Neural cell (in vitro differentiated cells): ENCODE results near the gene SGSM1. TPM values are rescaled to one million over a fixed set of nuclear protein-coding genes. Genes with fewer than 3 reads are reported as not detected.

ENCODE experiments used
- H2AFZ ChIP-seq: fragments of 200-600, 300-800 bp; sonication (generic), shearing (Covaris generic); 2 replicates; pipeline ENCODE4 v1.6.0; 2014; ENCODE audit warnings: low read depth, mild to moderate bottlenecking, antibody characterized with exemption, low read length, moderate library complexity
- H3F3A ChIP-seq: fragments of 200-600 bp; shearing (Covaris generic); 2 replicates; pipeline ENCODE4 v1.6.1; 2016; ENCODE audit warnings: mild to moderate bottlenecking, moderate library complexity, mixed read lengths, antibody characterized with exemption, low read length; ENCODE audit not compliant: insufficient read depth, poor library complexity, severe bottlenecking
- H3K27ac ChIP-seq: fragments of 200-600, 300-800 bp; sonication (generic), shearing (Covaris generic); 2 replicates; pipeline ENCODE4 v1.5.1; 2014; ENCODE audit warnings: mild to moderate bottlenecking, low read length, moderate library complexity
- H3K27me3 ChIP-seq: fragments of 300-800, 200-600 bp; sonication (generic), shearing (Covaris generic); 2 replicates; pipeline ENCODE4 v1.6.0; 2014; ENCODE audit warnings: mild to moderate bottlenecking, low read depth, low read length, moderate library complexity; ENCODE audit not compliant: insufficient read depth
- H3K36me3 ChIP-seq: fragments of 300-800, 200-600 bp; sonication (generic), shearing (Covaris generic); 2 replicates; pipeline ENCODE4 v1.5.1; 2014; ENCODE audit warnings: mild to moderate bottlenecking, antibody characterized with exemption, low read length, moderate library complexity; ENCODE audit not compliant: insufficient read depth
- H3K4me2 ChIP-seq: fragments of 300-800, 200-600 bp; sonication (generic), shearing (Covaris generic); 2 replicates; pipeline ENCODE4 v1.6.0; 2014; ENCODE audit warnings: mild to moderate bottlenecking, low read length
- H3K4me3 ChIP-seq: fragments of 300-800, 200-600 bp; sonication (generic), shearing (Covaris generic); 2 replicates; pipeline ENCODE4 v1.5.1; 2014; ENCODE audit warnings: mild to moderate bottlenecking, low read length, moderate library complexity
- H3K79me2 ChIP-seq: fragments of 200-600 bp; shearing (Covaris generic); replicated peaks from 2 replicates; pipeline ENCODE4 v1.6.0; 2014; ENCODE audit warnings: mild to moderate bottlenecking, low read length, moderate library complexity; ENCODE audit not compliant: insufficient read depth
- H3K9ac ChIP-seq: fragments of 300-800, 200-600 bp; sonication (generic), shearing (Covaris generic); 2 replicates; pipeline ENCODE4 v1.6.1; 2016; ENCODE audit warnings: mild to moderate bottlenecking, low read length, mixed read lengths
- H3K9me2 ChIP-seq: fragments of 200-600 bp; shearing (Covaris generic); 2 replicates; pipeline ENCODE4 v1.6.1; 2016; ENCODE audit warnings: mild to moderate bottlenecking, low read length, mixed read lengths; ENCODE audit not compliant: insufficient read depth
- H3K9me3 ChIP-seq: fragments of 200-600, 300-800 bp; sonication (generic), shearing (Covaris generic); 2 replicates; pipeline ENCODE4 v1.6.1; 2016; ENCODE audit warnings: mild to moderate bottlenecking, mixed run types, low read length, moderate library complexity, mixed read lengths
- H4K20me1 ChIP-seq: fragments of 200-600 bp; shearing (Covaris generic); 2 replicates; pipeline ENCODE4 v1.6.1; 2016; ENCODE audit warnings: mild to moderate bottlenecking, mixed run types; ENCODE audit not compliant: insufficient read depth
- EP300 ChIP-seq: fragments of 450-650 bp; conservative IDR thresholded peaks from 2 replicates; pipeline ENCODE4 v1.6.1; 2014; ENCODE audit warnings: antibody characterized with exemption, mild to moderate bottlenecking, moderate library complexity; ENCODE audit not compliant: poor library complexity, severe bottlenecking
- EZH2 ChIP-seq: fragments of 200-600, 300-800 bp; shearing (Covaris generic), sonication (generic); IDR thresholded peaks from 2 replicates; pipeline ENCODE4 v1.6.1; 2014; ENCODE audit warnings: antibody characterized with exemption, low read length, borderline replicate concordance, mild to moderate bottlenecking; ENCODE audit not compliant: insufficient read depth, poor library complexity, severe bottlenecking
- MXI1 ChIP-seq: fragments of 450-650 bp; conservative IDR thresholded peaks from 2 replicates; pipeline ENCODE4 v1.6.1; 2014; ENCODE audit warnings: antibody characterized with exemption, mild to moderate bottlenecking; ENCODE audit not compliant: poor library complexity, severe bottlenecking
- POLR2AphosphoS5 ChIP-seq: IDR thresholded peaks from 2 replicates; pipeline ENCODE4 v1.6.1; 2012
- RAD21 ChIP-seq: fragments of 450-650 bp; conservative IDR thresholded peaks from 2 replicates; pipeline ENCODE4 v1.6.1; 2014; ENCODE audit warnings: antibody characterized with exemption, mild to moderate bottlenecking, moderate library complexity
- SMC3 ChIP-seq: fragments of 450-650 bp; conservative IDR thresholded peaks from 2 replicates; pipeline ENCODE4 v1.6.1; 2014; ENCODE audit warnings: antibody characterized with exemption, mild to moderate bottlenecking, moderate library complexity; ENCODE audit not compliant: poor library complexity
- TAF1 ChIP-seq: IDR thresholded peaks from 2 replicates; pipeline ENCODE4 v1.6.1; 2012; ENCODE audit warnings: low read depth
- polyA plus RNA-seq: library from polyadenylated mRNA; depleted of rRNA; stranded (reverse); fragments of >200 nt; gene quantifications from 2 replicates; pipeline ENCODE4 v1.2.3, GENCODE V29; 2014
- TF ChIP-seq, protein P1 (sequence below): fragments of 450-650 bp; IDR thresholded peaks from 2 replicates; pipeline ENCODE4 v1.5.1; 2014; ENCODE audit warnings: antibody characterized with exemption, mild to moderate bottlenecking, moderate library complexity; ENCODE audit not compliant: poor library complexity, severe bottlenecking
- TF ChIP-seq, protein P2 (sequence below): IDR thresholded peaks from 2 replicates; pipeline ENCODE4 v1.6.1; 2012; ENCODE audit warnings: borderline replicate concordance

Gene SGSM1
- polyA plus RNA-seq, 1 donor from 2014 or later, result 7.5 TPM

DNA sequence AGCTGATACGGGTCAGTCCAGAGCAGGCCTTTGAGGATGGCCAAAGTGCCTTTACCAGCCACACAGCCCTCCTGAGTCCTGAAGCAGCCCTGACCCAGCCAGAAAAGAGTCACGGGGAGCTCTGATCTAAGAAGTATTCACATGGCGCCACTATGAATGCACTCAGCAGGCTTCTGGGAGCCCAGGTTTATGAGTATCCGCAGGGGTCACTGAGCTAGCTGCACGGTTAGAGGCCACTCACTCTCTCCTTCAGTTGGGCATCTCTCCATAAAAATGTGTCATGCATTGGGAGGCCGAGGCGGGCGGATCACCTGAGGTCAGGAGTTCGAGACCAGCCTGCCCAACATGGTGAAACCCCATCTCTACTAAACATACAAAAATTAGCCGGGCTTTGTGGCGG, 156.8 kb downstream of the SGSM1 start:
- H3K79me2 ChIP-seq, result no peaks in the 10 kb centered on the region
- H3K4me3 ChIP-seq, result no peak overlapping the region
- H3K27me3 ChIP-seq, result no peaks in the 10 kb centered on the region
- H3K36me3 ChIP-seq, result no peaks in the 10 kb centered on the region
- no peak overlapping the region for H3K4me2 ChIP-seq
- TF ChIP-seq EZH2, result no peak
- TF ChIP-seq RAD21, result no peak
- TF ChIP-seq, protein P1, sequence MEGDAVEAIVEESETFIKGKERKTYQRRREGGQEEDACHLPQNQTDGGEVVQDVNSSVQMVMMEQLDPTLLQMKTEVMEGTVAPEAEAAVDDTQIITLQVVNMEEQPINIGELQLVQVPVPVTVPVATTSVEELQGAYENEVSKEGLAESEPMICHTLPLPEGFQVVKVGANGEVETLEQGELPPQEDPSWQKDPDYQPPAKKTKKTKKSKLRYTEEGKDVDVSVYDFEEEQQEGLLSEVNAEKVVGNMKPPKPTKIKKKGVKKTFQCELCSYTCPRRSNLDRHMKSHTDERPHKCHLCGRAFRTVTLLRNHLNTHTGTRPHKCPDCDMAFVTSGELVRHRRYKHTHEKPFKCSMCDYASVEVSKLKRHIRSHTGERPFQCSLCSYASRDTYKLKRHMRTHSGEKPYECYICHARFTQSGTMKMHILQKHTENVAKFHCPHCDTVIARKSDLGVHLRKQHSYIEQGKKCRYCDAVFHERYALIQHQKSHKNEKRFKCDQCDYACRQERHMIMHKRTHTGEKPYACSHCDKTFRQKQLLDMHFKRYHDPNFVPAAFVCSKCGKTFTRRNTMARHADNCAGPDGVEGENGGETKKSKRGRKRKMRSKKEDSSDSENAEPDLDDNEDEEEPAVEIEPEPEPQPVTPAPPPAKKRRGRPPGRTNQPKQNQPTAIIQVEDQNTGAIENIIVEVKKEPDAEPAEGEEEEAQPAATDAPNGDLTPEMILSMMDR, result no peak
- TF ChIP-seq, protein P2, sequence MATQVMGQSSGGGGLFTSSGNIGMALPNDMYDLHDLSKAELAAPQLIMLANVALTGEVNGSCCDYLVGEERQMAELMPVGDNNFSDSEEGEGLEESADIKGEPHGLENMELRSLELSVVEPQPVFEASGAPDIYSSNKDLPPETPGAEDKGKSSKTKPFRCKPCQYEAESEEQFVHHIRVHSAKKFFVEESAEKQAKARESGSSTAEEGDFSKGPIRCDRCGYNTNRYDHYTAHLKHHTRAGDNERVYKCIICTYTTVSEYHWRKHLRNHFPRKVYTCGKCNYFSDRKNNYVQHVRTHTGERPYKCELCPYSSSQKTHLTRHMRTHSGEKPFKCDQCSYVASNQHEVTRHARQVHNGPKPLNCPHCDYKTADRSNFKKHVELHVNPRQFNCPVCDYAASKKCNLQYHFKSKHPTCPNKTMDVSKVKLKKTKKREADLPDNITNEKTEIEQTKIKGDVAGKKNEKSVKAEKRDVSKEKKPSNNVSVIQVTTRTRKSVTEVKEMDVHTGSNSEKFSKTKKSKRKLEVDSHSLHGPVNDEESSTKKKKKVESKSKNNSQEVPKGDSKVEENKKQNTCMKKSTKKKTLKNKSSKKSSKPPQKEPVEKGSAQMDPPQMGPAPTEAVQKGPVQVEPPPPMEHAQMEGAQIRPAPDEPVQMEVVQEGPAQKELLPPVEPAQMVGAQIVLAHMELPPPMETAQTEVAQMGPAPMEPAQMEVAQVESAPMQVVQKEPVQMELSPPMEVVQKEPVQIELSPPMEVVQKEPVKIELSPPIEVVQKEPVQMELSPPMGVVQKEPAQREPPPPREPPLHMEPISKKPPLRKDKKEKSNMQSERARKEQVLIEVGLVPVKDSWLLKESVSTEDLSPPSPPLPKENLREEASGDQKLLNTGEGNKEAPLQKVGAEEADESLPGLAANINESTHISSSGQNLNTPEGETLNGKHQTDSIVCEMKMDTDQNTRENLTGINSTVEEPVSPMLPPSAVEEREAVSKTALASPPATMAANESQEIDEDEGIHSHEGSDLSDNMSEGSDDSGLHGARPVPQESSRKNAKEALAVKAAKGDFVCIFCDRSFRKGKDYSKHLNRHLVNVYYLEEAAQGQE, result no peak
- TF ChIP-seq POLR2AphosphoS5, result no peak
- TF ChIP-seq EP300, result no peak
- TF ChIP-seq MXI1, result no peak
- no peak for TF ChIP-seq TAF1
- no peak for TF ChIP-seq SMC3
- H3K27ac ChIP-seq, result no peak overlapping the region
- H3F3A ChIP-seq, result no peaks in the 10 kb centered on the region
- H4K20me1 ChIP-seq, result no peaks in the 10 kb centered on the region
- no peak overlapping the region for H3K9ac ChIP-seq
- no peak overlapping the region for H2AFZ ChIP-seq
- H3K9me3 ChIP-seq, result no peaks in the 10 kb centered on the region
- no peaks in the 10 kb centered on the region for H3K9me2 ChIP-seq

DNA sequence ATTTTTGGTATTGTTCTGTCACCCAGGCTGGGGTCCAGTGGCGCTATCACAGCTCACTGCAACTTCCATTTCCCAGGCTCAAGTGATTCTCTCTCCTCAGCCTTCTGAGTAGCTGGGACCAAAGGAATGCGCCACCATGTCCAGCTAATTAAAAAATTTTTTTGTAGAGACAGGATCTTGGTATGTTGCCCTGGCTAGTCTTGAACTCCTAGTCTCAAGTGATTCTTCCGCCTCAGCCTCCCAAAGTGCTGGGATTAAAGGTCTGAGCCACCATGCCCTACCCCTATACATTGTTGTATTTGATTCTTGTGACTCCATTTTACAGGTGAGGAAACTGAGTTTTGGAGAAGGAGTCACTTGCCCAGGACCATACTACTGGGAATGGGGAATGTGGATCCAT, 158.4 kb downstream of the SGSM1 start:
- no peak overlapping the region for H3K4me3 ChIP-seq
- H3K36me3 ChIP-seq, result no peaks in the 10 kb centered on the region
- H3F3A ChIP-seq, result no peaks in the 10 kb centered on the region
- no peak overlapping the region for H3K9ac ChIP-seq
- no peaks in the 10 kb centered on the region for H4K20me1 ChIP-seq
- H3K79me2 ChIP-seq, result no peaks in the 10 kb centered on the region
- no peaks in the 10 kb centered on the region for H3K9me3 ChIP-seq
- H3K4me2 ChIP-seq, result no peak overlapping the region
- no peak overlapping the region for H2AFZ ChIP-seq
- H3K9me2 ChIP-seq, result no peaks in the 10 kb centered on the region
- no peaks in the 10 kb centered on the region for H3K27me3 ChIP-seq
- TF ChIP-seq EP300, result no peak
- no peak for TF ChIP-seq POLR2AphosphoS5
- TF ChIP-seq, protein P2, result no peak
- no peak for TF ChIP-seq TAF1
- TF ChIP-seq MXI1, result no peak
- no peak for TF ChIP-seq SMC3
- no peak for TF ChIP-seq EZH2
- no peak for TF ChIP-seq RAD21
- TF ChIP-seq, protein P1, result no peak
- H3K27ac ChIP-seq, result no peak overlapping the region
